Endothelial cell (in vitro differentiated cells): ENCODE results near the gene RASA3. TPM values are rescaled to one million over a fixed set of nuclear protein-coding genes. Genes with fewer than 3 reads are reported as not detected.

ENCODE experiments used
- DNase-seq: peaks from one replicate; pipeline ENCODE4 v3.0.0; 2021; ENCODE audit warnings: low spot score
- H3K27ac Mint-ChIP-seq: one replicate; pipeline ENCODE4 v1.8.0; 2021; ENCODE audit warnings: mixed read lengths, inconsistent platforms; ENCODE audit not compliant: unreplicated experiment
- H3K27me3 Mint-ChIP-seq: one replicate; pipeline ENCODE4 v1.8.0; 2021; ENCODE audit warnings: mild to moderate bottlenecking, moderate library complexity, mixed read lengths, inconsistent platforms; ENCODE audit not compliant: unreplicated experiment
- H3K36me3 Mint-ChIP-seq: one replicate; pipeline ENCODE4 v1.8.0; 2021; ENCODE audit warnings: mild to moderate bottlenecking, low read depth, mixed read lengths, inconsistent platforms; ENCODE audit not compliant: unreplicated experiment
- H3K4me1 Mint-ChIP-seq: one replicate; pipeline ENCODE4 v1.8.0; 2021; ENCODE audit warnings: mild to moderate bottlenecking, mixed read lengths, inconsistent platforms; ENCODE audit not compliant: unreplicated experiment
- H3K4me3 Mint-ChIP-seq: one replicate; pipeline ENCODE4 v1.8.0; 2021; ENCODE audit warnings: mild to moderate bottlenecking, mixed read lengths, inconsistent platforms; ENCODE audit not compliant: unreplicated experiment
- H3K9me3 Mint-ChIP-seq: one replicate; pipeline ENCODE4 v1.8.0; 2021; ENCODE audit warnings: mixed read lengths, inconsistent platforms; ENCODE audit not compliant: unreplicated experiment
- total RNA-seq: library from RNA; stranded (reverse); fragmentation: NEBNext Ultra II Directional; extraction: Animal tissue kit (Norgen Biotek cat#: 25700); gene quantifications from one replicate; pipeline ENCODE4 v1.2.1, GENCODE V29; 2021; ENCODE audit not compliant: unreplicated experiment
- TF ChIP-seq, protein P1 (sequence below): fragments of 200-600 bp; sonication (generic); IDR thresholded peaks from one replicate; pipeline ENCODE4 v1.5.0; 2021; ENCODE audit warnings: antibody characterized with exemption; ENCODE audit not compliant: unreplicated experiment

RASA3 gene
- total RNA-seq, 1 donor from 2014 or later: 34.0 TPM

DNA sequence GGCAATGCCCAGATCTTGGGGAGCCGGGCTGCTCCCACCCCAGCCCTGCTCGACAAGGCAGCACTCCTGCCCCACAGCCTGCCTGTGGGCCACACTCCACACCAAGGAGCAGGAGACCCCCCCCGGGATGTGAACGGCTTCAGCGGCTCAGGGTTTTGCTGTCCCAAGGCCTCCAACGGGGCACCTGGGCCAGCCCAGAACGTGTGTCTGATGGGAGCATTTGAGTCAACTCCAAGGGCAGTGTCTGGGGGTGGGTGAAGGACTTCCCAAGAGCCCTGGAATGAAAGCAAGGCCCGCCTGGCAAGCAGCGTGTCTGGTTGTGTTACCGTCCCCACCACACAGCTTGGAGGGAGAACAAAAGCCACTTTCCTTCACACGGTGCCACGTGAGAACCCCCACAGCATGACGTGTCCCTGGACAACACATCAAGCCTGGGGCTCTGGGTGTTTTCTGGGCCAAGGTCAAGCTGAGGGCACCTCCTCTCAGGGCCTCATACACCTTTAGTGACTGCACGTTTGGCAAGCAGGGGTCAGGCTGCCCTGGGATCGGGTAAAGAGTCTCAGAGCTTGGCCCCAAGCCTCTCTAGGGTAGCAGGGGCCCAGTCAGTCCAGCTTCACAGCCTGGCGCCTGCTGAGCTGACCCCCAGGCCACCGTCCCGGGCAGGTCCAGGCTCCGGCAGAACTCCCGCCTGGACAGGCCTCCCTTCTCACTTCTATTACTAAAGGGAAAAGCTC lies 164.5 kb downstream of the RASA3 start:
- no peak overlapping the region for H3K4me3 Mint-ChIP-seq
- TF ChIP-seq, protein P1, sequence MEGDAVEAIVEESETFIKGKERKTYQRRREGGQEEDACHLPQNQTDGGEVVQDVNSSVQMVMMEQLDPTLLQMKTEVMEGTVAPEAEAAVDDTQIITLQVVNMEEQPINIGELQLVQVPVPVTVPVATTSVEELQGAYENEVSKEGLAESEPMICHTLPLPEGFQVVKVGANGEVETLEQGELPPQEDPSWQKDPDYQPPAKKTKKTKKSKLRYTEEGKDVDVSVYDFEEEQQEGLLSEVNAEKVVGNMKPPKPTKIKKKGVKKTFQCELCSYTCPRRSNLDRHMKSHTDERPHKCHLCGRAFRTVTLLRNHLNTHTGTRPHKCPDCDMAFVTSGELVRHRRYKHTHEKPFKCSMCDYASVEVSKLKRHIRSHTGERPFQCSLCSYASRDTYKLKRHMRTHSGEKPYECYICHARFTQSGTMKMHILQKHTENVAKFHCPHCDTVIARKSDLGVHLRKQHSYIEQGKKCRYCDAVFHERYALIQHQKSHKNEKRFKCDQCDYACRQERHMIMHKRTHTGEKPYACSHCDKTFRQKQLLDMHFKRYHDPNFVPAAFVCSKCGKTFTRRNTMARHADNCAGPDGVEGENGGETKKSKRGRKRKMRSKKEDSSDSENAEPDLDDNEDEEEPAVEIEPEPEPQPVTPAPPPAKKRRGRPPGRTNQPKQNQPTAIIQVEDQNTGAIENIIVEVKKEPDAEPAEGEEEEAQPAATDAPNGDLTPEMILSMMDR: no peak
- no peaks in the 10 kb centered on the region for H3K4me1 Mint-ChIP-seq
- no peak for DNase-seq
- H3K36me3 Mint-ChIP-seq: peaks cover 16% of the 10 kb centered on the region
- H3K9me3 Mint-ChIP-seq: no peaks in the 10 kb centered on the region
- no peak overlapping the region for H3K27ac Mint-ChIP-seq
- peaks cover 6% of the 10 kb centered on the region for H3K27me3 Mint-ChIP-seq

DNA sequence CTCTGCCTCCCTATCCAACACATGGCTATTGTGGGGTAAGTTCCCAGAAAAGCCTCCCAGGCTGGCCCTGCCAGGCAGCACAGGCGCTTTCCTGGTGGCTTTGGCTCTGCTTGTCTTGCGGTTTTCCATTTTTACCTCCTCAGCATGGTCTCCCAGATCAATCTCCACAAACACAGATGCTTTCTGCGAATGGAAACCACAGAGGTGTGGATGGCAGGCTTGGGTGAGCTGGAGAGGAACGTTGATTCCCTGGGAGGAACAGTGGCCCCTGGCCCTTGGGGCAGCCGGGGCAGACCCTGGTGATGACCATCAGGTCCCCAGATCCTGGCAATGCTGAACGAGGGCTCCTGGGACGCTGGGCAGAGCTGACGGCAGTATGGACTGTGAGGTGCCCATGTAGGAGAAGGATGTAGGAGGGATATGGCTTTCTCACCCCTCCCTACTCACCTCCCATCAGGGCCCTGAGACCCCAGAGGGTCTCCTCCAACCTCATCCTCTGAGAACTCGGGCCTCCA lies 165.2 kb downstream of the RASA3 start:
- no peak for DNase-seq
- TF ChIP-seq, protein P1: no peak
- Mint-ChIP-seq H3K4me3 (no peak overlapping the region), H3K4me1 (no peaks in the 10 kb centered on the region), H3K27me3 (peaks cover 6% of the 10 kb centered on the region), H3K36me3 (peaks cover 16% of the 10 kb centered on the region), H3K27ac (no peak overlapping the region), H3K9me3 (no peaks in the 10 kb centered on the region)

DNA sequence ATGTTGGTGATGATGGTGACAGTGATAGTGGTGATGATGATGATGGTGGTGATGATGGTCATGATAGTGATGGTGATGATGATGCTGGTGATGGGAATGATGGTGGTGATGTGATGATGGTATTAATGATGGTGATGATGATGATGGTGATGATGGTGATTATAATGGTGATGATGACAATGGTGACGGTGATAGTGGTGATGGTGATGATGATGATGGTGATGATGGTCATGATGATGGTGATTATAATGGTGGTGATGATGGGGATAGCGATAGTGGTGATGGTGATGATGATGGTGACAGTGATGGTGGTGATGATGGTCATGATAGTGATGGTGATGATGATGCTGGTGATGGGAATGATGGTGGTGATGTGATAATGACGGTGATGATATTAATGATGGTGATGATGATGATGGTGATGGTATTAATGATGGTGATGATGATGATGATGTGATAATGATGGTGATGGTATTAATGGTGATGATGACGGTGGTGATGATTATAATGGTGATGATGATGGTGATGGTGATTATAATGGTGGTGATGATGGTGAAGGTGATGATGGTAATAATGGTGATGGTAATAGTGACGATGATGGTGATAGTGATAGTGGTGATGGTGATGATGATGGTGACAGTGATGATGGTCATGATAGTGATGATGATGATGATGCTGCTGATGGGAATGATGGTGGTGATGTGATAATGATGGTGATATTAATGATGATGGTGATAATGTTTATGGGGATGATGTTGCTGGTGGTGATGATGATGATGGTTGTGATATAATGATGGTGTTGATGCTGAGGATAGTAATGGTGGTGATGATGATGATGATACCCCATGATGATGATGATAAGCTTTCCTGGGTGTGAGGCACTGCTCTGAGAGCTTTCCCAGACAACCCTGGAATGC lies 166.2 kb downstream of the RASA3 start:
- DNase-seq: no peak
- Mint-ChIP-seq H3K9me3 (peaks cover 4% of the 10 kb centered on the region), H3K27me3 (peaks cover 8% of the 10 kb centered on the region), H3K36me3 (peaks cover 20% of the 10 kb centered on the region), H3K27ac (no peak overlapping the region), H3K4me3 (no peak overlapping the region), H3K4me1 (no peaks in the 10 kb centered on the region)
- TF ChIP-seq, protein P1: no peak

DNA sequence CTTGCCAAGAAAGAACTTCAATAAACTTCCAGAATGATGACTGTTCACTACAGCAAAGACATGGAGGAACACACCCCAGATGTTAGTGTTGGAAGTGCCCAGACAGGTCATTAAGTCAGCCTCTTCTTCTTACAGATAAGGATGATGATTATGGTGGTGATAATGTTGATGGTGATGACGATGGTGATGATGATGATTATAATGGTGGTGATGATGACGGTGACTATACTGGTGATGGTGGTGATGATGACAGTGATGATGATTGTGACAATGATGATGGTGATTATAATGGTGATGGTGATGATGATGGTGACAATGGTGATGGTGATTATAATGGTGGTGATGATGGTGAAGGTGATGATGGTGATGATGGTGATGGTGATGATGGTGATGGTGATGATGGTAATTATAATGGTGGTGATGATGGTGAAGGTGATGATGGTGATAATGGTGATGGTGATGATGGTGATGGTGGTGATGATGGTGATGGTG lies 167.0 kb downstream of the RASA3 start:
- no peak overlapping the region for H3K4me3 Mint-ChIP-seq
- H3K9me3 Mint-ChIP-seq: peaks cover 4% of the 10 kb centered on the region
- H3K4me1 Mint-ChIP-seq: no peaks in the 10 kb centered on the region
- H3K36me3 Mint-ChIP-seq: peaks cover 21% of the 10 kb centered on the region
- TF ChIP-seq, protein P1: no peak
- H3K27ac Mint-ChIP-seq: no peak overlapping the region
- peaks cover 8% of the 10 kb centered on the region for H3K27me3 Mint-ChIP-seq
- DNase-seq: no peak
